ELR (cell line): Measurements from ENCODE around the gene TOM1.

Experiments used
- DNase-seq: peaks from one replicate; pipeline ENCODE4 v3.0.0-alpha.2; 2015; ENCODE audit warnings: low read depth

Gene TOM1

DNA sequence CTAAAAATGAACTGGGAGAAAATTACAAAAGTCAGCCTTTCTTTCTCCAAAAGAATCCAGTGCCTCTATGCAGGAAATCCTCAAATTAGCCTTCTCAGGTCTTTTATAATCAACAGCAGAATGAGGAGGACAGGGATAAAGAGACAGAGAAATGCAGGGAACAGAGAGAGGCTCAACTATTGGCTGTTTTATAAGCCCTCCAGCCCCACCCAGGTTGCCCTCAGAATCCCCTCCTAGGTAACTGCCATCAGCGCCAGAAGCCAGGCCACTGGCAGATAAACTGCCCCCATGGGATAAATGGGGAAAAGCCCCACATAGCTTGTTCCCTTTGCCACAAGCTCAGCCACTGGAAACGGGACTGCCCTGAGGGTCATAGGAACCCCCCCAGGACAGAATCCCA is 70.3 kb downstream of the TOM1 start:
- DNase-seq: no peak

DNA sequence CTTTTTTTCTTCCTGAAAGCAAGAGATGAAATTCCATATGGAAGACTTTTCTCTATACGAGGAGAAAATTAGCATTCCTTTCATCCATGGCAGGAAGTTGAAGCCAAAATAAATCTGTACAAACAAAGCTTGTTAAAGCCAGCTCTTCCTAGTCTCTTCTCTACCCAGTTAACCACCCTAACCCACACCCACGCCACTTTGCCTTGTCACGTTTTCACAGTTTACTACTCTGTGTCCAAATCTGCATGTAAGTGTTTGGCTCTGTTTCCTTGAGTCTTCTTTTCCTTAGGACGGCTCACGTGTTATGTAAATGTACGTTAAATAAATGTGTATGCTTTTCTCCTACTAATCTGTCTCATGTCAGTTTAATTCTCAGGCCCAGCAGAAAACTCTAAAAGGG is 74.1 kb downstream of the TOM1 start:
- no peak for DNase-seq

- peak; percentile 57 for DNase-seq
These were observed 75.3 kb downstream of the TOM1 start for GRCh38 chr22:35375031-35375430.

DNA sequence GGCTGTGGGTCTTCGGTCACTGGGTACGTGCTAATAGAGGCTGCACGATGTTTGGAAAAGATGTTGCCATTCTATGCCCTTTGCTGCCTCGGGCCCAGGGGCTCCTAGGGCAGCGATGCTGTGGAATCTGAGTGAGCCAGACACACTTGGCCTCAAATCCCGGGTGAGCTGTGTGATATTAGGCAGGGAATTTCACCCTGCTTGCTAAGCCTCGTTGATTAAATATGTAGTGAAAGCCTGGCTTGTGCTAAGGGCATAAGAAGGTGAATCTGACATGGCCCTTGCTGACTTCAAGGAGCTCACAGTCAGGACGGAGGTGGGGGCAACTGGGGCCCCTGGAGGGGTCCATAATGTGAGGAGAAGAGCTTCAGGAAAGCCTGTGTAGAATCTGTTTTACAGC is 75.8 kb downstream of the TOM1 start:
- DNase-seq: no peak

DNA sequence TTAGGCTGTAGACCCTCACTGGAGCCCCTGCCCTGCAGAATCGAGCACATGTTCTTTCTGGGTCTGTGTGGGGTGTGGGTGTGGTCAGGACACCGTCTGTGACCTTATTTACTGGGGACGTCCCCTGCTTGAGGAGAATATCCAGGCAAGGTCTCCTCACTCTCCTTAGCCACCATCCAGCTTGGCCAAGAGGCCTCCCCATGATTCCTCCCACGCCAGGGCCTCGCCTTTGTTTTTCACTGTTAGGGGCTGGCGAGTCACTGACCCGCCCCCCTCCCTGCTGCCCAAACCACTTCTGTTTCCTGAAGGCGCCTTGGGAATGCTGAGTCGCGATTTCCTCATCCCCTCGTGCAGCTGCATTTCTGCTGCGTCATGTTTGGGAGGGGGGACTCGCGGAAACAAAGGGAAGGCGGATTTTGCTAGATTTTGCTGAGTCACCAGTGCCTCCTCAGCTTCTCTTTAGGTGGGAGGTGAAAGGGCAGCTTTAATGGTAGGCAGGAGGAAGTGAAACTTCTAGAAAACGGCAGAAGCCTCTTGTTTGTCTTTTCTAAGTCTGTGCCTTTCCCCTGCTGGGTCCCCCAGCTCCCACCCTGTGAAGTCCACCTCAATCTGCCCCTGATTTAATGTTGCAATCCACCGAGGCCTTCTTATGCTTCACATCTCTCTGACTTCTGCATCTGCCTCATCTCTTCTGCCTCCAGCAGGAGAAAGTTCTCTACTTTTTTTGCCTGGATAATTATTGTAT is 77.2 kb downstream of the TOM1 start:
- peak; percentile 99 for DNase-seq

DNA sequence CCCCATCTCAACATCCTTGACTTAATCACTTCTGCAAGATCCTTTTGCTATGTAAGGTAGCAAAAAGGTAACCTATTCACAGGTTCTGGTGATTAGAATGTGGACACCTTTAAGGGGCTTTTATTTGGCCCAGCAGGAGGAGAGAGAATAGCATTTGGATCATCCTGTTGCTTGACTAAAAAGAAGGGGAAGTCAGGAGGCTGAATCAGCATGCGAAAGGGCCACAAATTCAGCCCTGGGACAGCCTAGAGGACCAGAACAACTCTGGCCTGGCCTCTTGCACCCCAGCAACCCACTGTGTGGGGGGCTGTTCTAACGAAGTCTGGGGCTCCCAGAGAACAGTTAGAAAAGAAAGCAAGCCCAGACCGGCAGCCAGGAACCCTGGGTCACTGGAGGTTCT is 78.0 kb downstream of the TOM1 start:
- DNase-seq: no peak

DNA sequence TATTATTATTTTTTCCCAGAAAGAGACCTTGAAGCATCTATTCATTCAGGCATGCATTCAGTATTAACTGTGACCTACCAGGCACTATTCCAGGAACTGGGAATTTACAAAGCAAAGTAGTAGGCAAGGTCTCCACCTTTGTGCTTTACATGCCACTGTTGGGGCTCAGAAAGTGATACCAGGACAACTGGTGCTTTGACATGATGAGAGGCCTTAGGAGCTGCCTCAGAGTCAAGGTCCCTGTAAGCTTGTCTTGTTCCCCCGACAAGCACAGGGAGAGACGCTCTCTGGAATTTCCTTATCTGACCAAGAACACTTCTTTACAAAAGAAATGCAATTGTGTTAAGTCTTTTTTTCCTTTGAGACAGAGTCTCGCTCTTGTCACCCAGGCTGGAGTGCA is 78.9 kb downstream of the TOM1 start:
- no peak for DNase-seq

- no peak for DNase-seq
These were observed 79.7 kb downstream of the TOM1 start for GRCh38 chr22:35379146-35379993.

- DNase-seq: peak; percentile 64
These were observed 80.3 kb downstream of the TOM1 start for GRCh38 chr22:35380013-35380412.

DNA sequence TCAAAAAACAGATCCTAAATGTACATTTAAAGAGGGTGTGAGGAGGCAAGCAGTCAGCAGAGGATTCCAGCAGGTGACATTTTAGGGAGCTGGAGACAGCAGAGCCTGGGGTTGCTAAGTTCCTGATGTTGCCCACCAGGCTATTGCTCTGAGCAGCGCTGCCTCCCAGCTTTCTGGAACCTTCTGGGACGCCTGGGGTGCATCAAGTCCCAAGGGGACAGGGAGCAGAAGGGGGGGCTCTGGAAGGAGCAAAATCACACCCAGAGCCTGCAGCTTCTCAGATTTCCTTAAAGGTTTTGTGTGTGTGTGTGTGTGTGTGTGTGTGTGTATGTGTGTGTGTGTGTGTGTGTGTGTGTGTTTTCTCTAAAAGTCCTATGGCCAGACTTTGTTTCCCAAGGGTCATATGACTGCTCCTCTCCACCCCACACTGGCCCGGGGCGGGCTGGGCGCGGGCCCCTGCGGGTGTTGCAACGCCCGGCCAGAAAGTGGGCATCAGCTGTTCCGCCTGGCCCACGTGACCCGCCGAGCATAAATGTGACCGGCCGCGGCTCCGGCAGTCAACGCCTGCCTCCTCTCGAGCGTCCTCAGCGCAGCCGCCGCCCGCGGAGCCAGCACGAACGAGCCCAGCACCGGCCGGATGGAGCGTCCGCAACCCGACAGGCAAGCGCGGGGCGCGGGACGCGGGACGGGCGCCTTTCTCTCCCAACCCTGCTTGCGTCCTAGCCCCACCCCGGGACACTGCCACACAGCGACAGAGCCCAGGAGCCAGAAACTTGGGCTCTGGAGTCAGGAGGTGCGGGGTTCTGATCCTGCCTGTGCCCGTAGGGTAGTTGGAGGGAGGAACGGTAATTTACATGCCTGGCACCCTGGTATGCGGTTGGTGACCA is 81.1 kb downstream of the TOM1 start, which contains the start of gene HMOX1:
TSS of gene HMOX1 (plus strand) at position 560 of the 887 bp plus-strand sequence. CDS start at position 638, 78 bp downstream.
- DNase-seq: peak; percentile 91

- no peak for DNase-seq
These were observed 81.8 kb downstream of the TOM1 start for GRCh38 chr22:35381424-35382009.

DNA sequence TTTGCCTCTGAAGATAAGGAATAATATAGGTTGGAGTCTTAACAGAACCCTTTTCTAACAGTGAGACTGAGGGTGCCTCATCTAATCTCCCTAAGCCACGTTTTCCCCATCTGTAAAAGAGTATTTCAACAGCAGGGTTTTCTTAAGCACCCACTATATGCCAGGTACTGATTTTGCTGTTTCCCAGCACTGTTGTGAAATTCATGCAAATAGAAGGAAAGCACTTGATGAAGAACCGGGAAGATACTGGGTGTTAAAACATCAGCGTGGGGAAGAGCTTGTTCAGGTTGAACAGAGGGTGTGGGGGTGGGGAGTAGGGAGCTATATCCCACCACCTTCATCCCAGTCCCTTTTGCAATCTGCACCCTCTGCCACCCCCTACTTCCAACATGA is 84.0 kb downstream of the TOM1 start:
- DNase-seq: no peak

DNA sequence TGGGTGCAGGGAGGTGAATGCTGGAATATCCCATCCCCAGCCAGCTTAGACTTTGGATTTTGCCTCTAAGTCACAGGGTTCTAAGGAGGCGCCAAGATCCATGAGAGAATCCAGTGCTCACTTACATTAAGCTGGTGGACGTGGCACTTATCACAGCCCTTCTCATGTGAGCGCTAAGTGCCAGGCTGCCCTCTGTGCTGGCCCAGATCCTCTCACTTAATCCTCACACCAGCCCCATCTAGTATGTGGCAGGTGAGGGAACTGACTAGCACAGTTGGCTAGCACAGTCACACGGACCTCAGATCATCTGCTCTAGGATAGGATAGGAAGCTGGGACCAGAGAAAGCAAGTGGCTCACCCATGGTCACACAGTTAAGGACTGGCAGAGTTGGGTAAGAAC is 84.8 kb downstream of the TOM1 start:
- DNase-seq: no peak

- DNase-seq: no peak
These were observed 85.4 kb downstream of the TOM1 start for GRCh38 chr22:35384975-35385588.

DNA sequence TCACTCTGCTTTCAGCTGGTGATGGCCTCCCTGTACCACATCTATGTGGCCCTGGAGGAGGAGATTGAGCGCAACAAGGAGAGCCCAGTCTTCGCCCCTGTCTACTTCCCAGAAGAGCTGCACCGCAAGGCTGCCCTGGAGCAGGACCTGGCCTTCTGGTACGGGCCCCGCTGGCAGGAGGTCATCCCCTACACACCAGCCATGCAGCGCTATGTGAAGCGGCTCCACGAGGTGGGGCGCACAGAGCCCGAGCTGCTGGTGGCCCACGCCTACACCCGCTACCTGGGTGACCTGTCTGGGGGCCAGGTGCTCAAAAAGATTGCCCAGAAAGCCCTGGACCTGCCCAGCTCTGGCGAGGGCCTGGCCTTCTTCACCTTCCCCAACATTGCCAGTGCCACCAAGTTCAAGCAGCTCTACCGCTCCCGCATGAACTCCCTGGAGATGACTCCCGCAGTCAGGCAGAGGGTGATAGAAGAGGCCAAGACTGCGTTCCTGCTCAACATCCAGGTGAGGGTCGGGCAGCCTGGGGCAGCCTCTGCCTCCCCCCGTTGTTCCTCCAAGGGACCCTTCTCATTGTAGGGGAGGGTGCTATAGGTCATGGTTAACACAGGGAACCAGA is 87.1 kb downstream of the TOM1 start:
- DNase-seq: no peak

- DNase-seq: no peak
These were observed 91.2 kb downstream of the TOM1 start for GRCh38 chr22:35390933-35391332.

- no peak for DNase-seq
These were observed 92.7 kb downstream of the TOM1 start for GRCh38 chr22:35392357-35392756.

- DNase-seq: no peak
These were observed 93.7 kb downstream of the TOM1 start for GRCh38 chr22:35393116-35394010.

GRCh38 chr22:35394011-35394312 is 94.3 kb downstream of the TOM1 start:
- no peak for DNase-seq
